H1 (cell line): ENCODE data around the gene UQCRFS1. TPM values are rescaled to one million over a fixed set of nuclear protein-coding genes. Genes with fewer than 3 reads are reported as not detected.

Source experiments
- CTCF ChIA-PET: fragments of 300-600 bp; sonication (Branson Sonifier 250); formaldehyde crosslinking; loops from one replicate; lab custom pipeline; 2021; ENCODE audit not compliant: partially characterized antibody; lab: Charles Lee
- POLR2A ChIA-PET: fragments of 300-600 bp; sonication (Branson Sonifier 250); formaldehyde crosslinking; loops from one replicate; lab custom pipeline; 2021; ENCODE audit warnings: inconsistent platforms; ENCODE audit not compliant: partially characterized antibody; lab: Charles Lee
- DNase-seq, 2 experiments: peaks; one replicate each; pipeline versions ENCODE4 v3.0.0 to v3.0.0-alpha.2; 2010 to 2022; ENCODE audit warnings: low spot score in 2 of 2, low read depth in 1 of 2, mixed read lengths in 1 of 2
- FAIRE-seq: peaks from 2 replicates; lab custom pipeline; 2011; peaks lifted over from hg19 to GRCh38; lab: Jason Lieb, UNC
- H2AFZ ChIP-seq: 2 replicates; pipeline ENCODE4 v1.8.1; 2012; ENCODE audit warnings: low read length, inconsistent platforms
- H2AK5ac ChIP-seq: 2 replicates; pipeline ENCODE4 v1.6.1; 2013; ENCODE audit warnings: low read depth, low read length
- H2BK120ac ChIP-seq: replicated peaks from 2 replicates; pipeline ENCODE3; 2013; ENCODE audit warnings: low read depth, low read length, inconsistent platforms
- H2BK12ac ChIP-seq: 2 replicates; pipeline ENCODE4 v1.6.1; 2013; ENCODE audit warnings: low read depth, low read length
- H2BK15ac ChIP-seq: 2 replicates; pipeline ENCODE4 v1.6.1; 2013; ENCODE audit warnings: low read length
- H2BK20ac ChIP-seq: 2 replicates; pipeline ENCODE4 v1.6.1; 2013; ENCODE audit warnings: low read length
- H2BK5ac ChIP-seq: 2 replicates; pipeline ENCODE4 v1.6.1; 2013; ENCODE audit warnings: low read depth, low read length
- H3K14ac ChIP-seq: 2 replicates; pipeline ENCODE4 v1.6.1; 2013; ENCODE audit warnings: inconsistent platforms; ENCODE audit not compliant: insufficient read length
- H3K18ac ChIP-seq: 2 replicates; pipeline ENCODE4 v1.6.1; 2013; ENCODE audit warnings: low read length; ENCODE audit errors: extremely low read depth
- H3K23ac ChIP-seq: 2 replicates; pipeline ENCODE4 v1.6.1; 2013; ENCODE audit warnings: inconsistent platforms; ENCODE audit not compliant: insufficient read length
- H3K23me2 ChIP-seq: 2 replicates; pipeline ENCODE4 v1.6.1; 2013; ENCODE audit warnings: low read depth, low read length
- H3K27ac ChIP-seq: 2 replicates; pipeline ENCODE4 v1.6.1; 2011; ENCODE audit warnings: low read depth, low read length, inconsistent platforms
- H3K27me3 ChIP-seq, 4 experiments: replicated peaks in 1 of 4; 1 replicate in 1 of 4; 2 replicates in 3 of 4; pipeline versions ENCODE4 v1.6.1 to v1.8.1; 2011 to 2013; ENCODE audit warnings: low read length in 3 of 4, mild to moderate bottlenecking in 3 of 4, inconsistent platforms in 2 of 4, mixed read lengths in 2 of 4, moderate library complexity in 1 of 4; ENCODE audit not compliant: control insufficient read depth in 3 of 4, insufficient read depth in 3 of 4; ENCODE audit errors: extremely low read depth in 1 of 4
- H3K36me3 ChIP-seq, 4 experiments: 2 replicates each; pipeline versions ENCODE4 v1.6.1 to v1.8.1; 2011 to 2013; ENCODE audit warnings: mild to moderate bottlenecking in 4 of 4, low read length in 3 of 4, moderate library complexity in 2 of 4, control low read depth in 1 of 4, inconsistent platforms in 1 of 4; ENCODE audit not compliant: insufficient read depth in 4 of 4, control insufficient read depth in 2 of 4
- H3K4ac ChIP-seq: replicated peaks from 2 replicates; pipeline ENCODE3; 2013; ENCODE audit warnings: low read length, low read depth, mixed read lengths, inconsistent platforms; ENCODE audit not compliant: insufficient read length
- H3K4me1 ChIP-seq, 4 experiments: replicated peaks in 1 of 4; 1 replicate in 1 of 4; 2 replicates in 3 of 4; pipeline versions ENCODE4 v1.6.1 to v1.8.1; 2011 to 2013; ENCODE audit warnings: low read length in 3 of 4, inconsistent platforms in 2 of 4, mixed read lengths in 1 of 4; ENCODE audit not compliant: insufficient read depth in 4 of 4, control insufficient read depth in 3 of 4
- H3K4me2 ChIP-seq, 2 experiments: 2 replicates each; pipeline versions ENCODE4 v1.6.1 to v1.8.1; 2011 to 2013; ENCODE audit warnings: low read depth in 2 of 2, low read length in 2 of 2, control low read depth in 1 of 2, inconsistent platforms in 1 of 2, mild to moderate bottlenecking in 1 of 2; ENCODE audit not compliant: insufficient read depth in 1 of 2
- H3K4me3 ChIP-seq, 4 experiments: fragments of 200-600, 300-600 bp in 1 of 4; sonication (generic), shearing (Covaris generic), sonication (Bioruptor Twin) in 1 of 4; 2 replicates each; pipeline versions ENCODE4 v1.5.1 to v1.8.1; 2011 to 2016; ENCODE audit warnings: low read length in 4 of 4, low read depth in 3 of 4, control low read depth in 2 of 4, inconsistent platforms in 2 of 4, mild to moderate bottlenecking in 2 of 4, mixed read lengths in 1 of 4, moderate library complexity in 1 of 4; ENCODE audit not compliant: insufficient read depth in 2 of 4; ENCODE audit errors: extremely low read depth in 1 of 4
- H3K56ac ChIP-seq: replicated peaks from 2 replicates; pipeline ENCODE3; 2013; ENCODE audit warnings: low read depth, mild to moderate bottlenecking, mixed read lengths, low read length, inconsistent platforms; ENCODE audit not compliant: insufficient read length
- H3K79me1 ChIP-seq: 2 replicates; pipeline ENCODE4 v1.6.1; 2013; ENCODE audit warnings: low read depth, low read length, control low read depth
- H3K79me2 ChIP-seq, 2 experiments: 2 replicates each; pipeline versions ENCODE4 v1.6.1 to v1.8.1; 2012 to 2013; ENCODE audit warnings: low read length in 2 of 2, mild to moderate bottlenecking in 2 of 2, inconsistent platforms in 1 of 2; ENCODE audit not compliant: insufficient read depth in 2 of 2, control insufficient read depth in 1 of 2
- H3K9ac ChIP-seq, 4 experiments: replicated peaks in 1 of 4; 1 replicate in 1 of 4; 2 replicates in 3 of 4; pipeline versions ENCODE4 v1.6.1 to v1.8.1; 2011 to 2013; ENCODE audit warnings: low read depth in 3 of 4, low read length in 3 of 4, control low read depth in 2 of 4, mild to moderate bottlenecking in 2 of 4, moderate library complexity in 2 of 4, inconsistent platforms in 1 of 4; ENCODE audit errors: extremely low read depth in 1 of 4
- H3K9me3 ChIP-seq, 2 experiments: 2 replicates each; pipeline versions ENCODE4 v1.6.1 to v1.8.1; 2012 to 2013; ENCODE audit warnings: mild to moderate bottlenecking in 2 of 2, moderate library complexity in 2 of 2, control low read depth in 1 of 2, inconsistent platforms in 1 of 2, low read depth in 1 of 2, low read length in 1 of 2, mixed read lengths in 1 of 2; ENCODE audit not compliant: insufficient read depth in 2 of 2
- H4K20me1 ChIP-seq, 2 experiments: replicated peaks in 1 of 2; 2 replicates each; pipeline versions ENCODE3 to v1.8.1; 2011 to 2013; ENCODE audit warnings: inconsistent platforms in 2 of 2, low read length in 2 of 2, mild to moderate bottlenecking in 1 of 2; ENCODE audit not compliant: insufficient read depth in 2 of 2, control insufficient read depth in 1 of 2
- H4K5ac ChIP-seq: 2 replicates; pipeline ENCODE4 v1.6.1; 2013; ENCODE audit warnings: low read length, low read depth, mixed read lengths, inconsistent platforms; ENCODE audit not compliant: insufficient read length
- H4K8ac ChIP-seq: 2 replicates; pipeline ENCODE4 v1.8.0; 2013; ENCODE audit warnings: mild to moderate bottlenecking, moderate library complexity, low read length, inconsistent platforms; ENCODE audit not compliant: insufficient read depth; ENCODE audit errors: extremely low read depth
- H4K91ac ChIP-seq: replicated peaks from 2 replicates; pipeline ENCODE3; 2013; ENCODE audit warnings: low read length, mixed read lengths, inconsistent platforms; ENCODE audit not compliant: insufficient read length
- ATF2 ChIP-seq: IDR thresholded peaks from 2 replicates; pipeline ENCODE4 v1.6.1; 2012; ENCODE audit warnings: low read length, inconsistent platforms
- CTBP2 ChIP-seq: IDR thresholded peaks from 2 replicates; pipeline ENCODE4 v1.7.0; 2011; ENCODE audit warnings: borderline replicate concordance, mild to moderate bottlenecking, moderate library complexity, mixed read lengths, low read length; ENCODE audit not compliant: insufficient read depth, insufficient read length
- JUND ChIP-seq: IDR thresholded peaks from 2 replicates; pipeline ENCODE4 v1.6.1; 2011; ENCODE audit warnings: mild to moderate bottlenecking, improper control_type of control experiment, low read length
- KDM4A ChIP-seq: IDR thresholded peaks from one replicate; pipeline ENCODE4 v1.7.1; 2012; ENCODE audit warnings: low read depth, mild to moderate bottlenecking, moderate library complexity, low read length, inconsistent platforms; ENCODE audit not compliant: severe bottlenecking
- MAFK ChIP-seq: IDR thresholded peaks from 2 replicates; pipeline ENCODE4 v1.6.1; 2012; ENCODE audit warnings: low read depth, mild to moderate bottlenecking, improper control_type of control experiment, low read length
- MAX ChIP-seq: IDR thresholded peaks from 2 replicates; pipeline ENCODE4 v1.6.1; 2012; ENCODE audit warnings: inconsistent platforms
- NANOG ChIP-seq: IDR thresholded peaks from 2 replicates; pipeline ENCODE4 v1.6.1; 2011; ENCODE audit warnings: low read length, low read depth, mild to moderate bottlenecking, inconsistent platforms; ENCODE audit not compliant: insufficient read depth, poor library complexity, severe bottlenecking
- NRF1 ChIP-seq: IDR thresholded peaks from 2 replicates; pipeline ENCODE4 v1.6.1; 2011; ENCODE audit warnings: mild to moderate bottlenecking, low read depth, low read length, improper control_type of control experiment
- RFX5 ChIP-seq: IDR thresholded peaks from 2 replicates; pipeline ENCODE4 v1.6.1; 2011; ENCODE audit warnings: low read depth, low read length, improper control_type of control experiment, borderline replicate concordance
- SUZ12 ChIP-seq: fragments of 200-600 bp; sonication (generic); IDR thresholded peaks from 2 replicates; pipeline ENCODE4 v1.6.1; 2012; ENCODE audit warnings: mild to moderate bottlenecking, inconsistent platforms, low read length, moderate library complexity, mixed read lengths
- TAF1 ChIP-seq: IDR thresholded peaks from 2 replicates; pipeline ENCODE4 v1.6.1; 2011; ENCODE audit warnings: mild to moderate bottlenecking, low read depth, low read length
- TEAD4 ChIP-seq: IDR thresholded peaks from 2 replicates; pipeline ENCODE4 v1.6.1; 2012; ENCODE audit warnings: low read depth, low read length, inconsistent platforms, mixed read lengths
- WGBS, 2 experiments: shearing (Covaris generic) in 1 of 2; methylation state at CpG; one replicate each; pipeline versions ENCODE4 v1.1.6 to v1.1.7; 2013 to 2015; ENCODE audit warnings: low lambda C conversion rate in 2 of 2, mixed read lengths in 2 of 2, inconsistent platforms in 1 of 2, low coverage in 1 of 2, missing lambda C conversion rate in 1 of 2; ENCODE audit not compliant: insufficient replicate concordance in 2 of 2, insufficient coverage in 1 of 2, insufficient read length in 1 of 2; ENCODE audit errors: extremely low coverage in 1 of 2, missing lambda C conversion rate in 1 of 2; 5-methylcytosine and 5-hydroxymethylcytosine counted together
- polyA plus RNA-seq, 7 experiments: library from polyadenylated mRNA; depleted of rRNA in 3 of 7; stranded (reverse) in 5 of 7; unstranded in 2 of 7; fragments of >200 nt in 5 of 7; fragments of 200-250 nt in 2 of 7; gene quantifications; 1 replicate in 5 of 7; 2 replicates in 1 of 7; 4 replicates in 1 of 7; pipeline versions ENCODE4 v1.2.1 to v1.2.3, GENCODE V29; 2011 to 2013; ENCODE audit warnings: missing spikeins in 2 of 7, mixed read lengths in 2 of 7
- total RNA-seq: library from RNA; stranded (reverse); fragmentation: NEBNext Ultra II Directional; extraction: Animal tissue kit (Norgen Biotek cat#: 25700); gene quantifications from 2 replicates; pipeline ENCODE4 v1.2.1, GENCODE V29; 2021

The UQCRFS1 gene
- total and polyA plus RNA-seq, 2 of the 8 experiments (the other 6 are each of a cell fraction or from before 2014, with no cell fraction given), result 52.4 to 59.1 TPM

- 94% methylated on average over 6 of the region's 6 CpGs; no CpG with 5 or more reads in 1 of the 2 experiments for WGBS, 2 experiments
- Histone ChIP-seq H2BK12ac (no peak overlapping the region), H4K8ac (no peak overlapping the region), H2BK20ac (no peak overlapping the region), H2BK15ac (no peak overlapping the region), H2BK120ac (no peak overlapping the region), H4K20me1 (no peaks in the 10 kb centered on the region), H4K5ac (no peak overlapping the region), H3K79me1 (no peaks in the 10 kb centered on the region), H3K79me2 (no peaks in the 10 kb centered on the region), H3K23ac (no peak overlapping the region), H3K56ac (no peak overlapping the region), H2AK5ac (no peak overlapping the region), H3K9ac (no peak overlapping the region), H2BK5ac (no peak overlapping the region), H4K91ac (no peak overlapping the region), H3K9me3 (no peaks in the 10 kb centered on the region), H3K4me1 (peaks cover 0 to 3% (median 2%) of the 10 kb centered on the region in 4 experiments; a peak in 5 of 7 replicates), H3K36me3 (no peaks in the 10 kb centered on the region), H3K23me2 (no peaks in the 10 kb centered on the region), H3K4me2 (no peak overlapping the region), H3K18ac (no peak overlapping the region), H3K4ac (no peak overlapping the region), H3K27ac (no peak overlapping the region), H3K27me3 (no peaks in the 10 kb centered on the region), H3K4me3 (no peak overlapping the region), H2AFZ (no peak overlapping the region), H3K14ac (no peak overlapping the region)
- POLR2A ChIA-PET, result no interaction called here
- FAIRE-seq, result no peak
- CTCF ChIA-PET, result interaction anchor here (0.8 to 1.2 kb wide), 4 partner anchors 13 to 132 kb away, joined by 3 to 4 read pairs (median 3); no protein-coding TSS in a partner anchor
- DNase-seq, result no peak
- no peak for TF ChIP-seq JUND
- no peak for TF ChIP-seq KDM4A
- no peak for TF ChIP-seq TAF1
- TF ChIP-seq MAX, result no peak
- TF ChIP-seq CTBP2, result no peak
- TF ChIP-seq RFX5, result no peak
- TF ChIP-seq NRF1, result no peak
- TF ChIP-seq SUZ12, result no peak
- no peak for TF ChIP-seq TEAD4
- no peak for TF ChIP-seq ATF2
- no peak for TF ChIP-seq NANOG
- no peak for TF ChIP-seq MAFK
Observed at GRCh38 chr19:29189033-29189360, 24.0 kb downstream of the UQCRFS1 start.
